ENCODE data around the gene MIA. TPM values are rescaled to one million over a fixed set of nuclear protein-coding genes. Genes with fewer than 3 reads are reported as not detected.
"Not testable (repeated sequence)": the region's sequence is repeated elsewhere in the genome, so short reads cannot be mapped to it uniquely, and the experiment has no call there.

Gene MIA
- total RNA-seq, 4 donors from 2014 or later, result 10.4 to 17.0 (median 12.9) TPM

DNA sequence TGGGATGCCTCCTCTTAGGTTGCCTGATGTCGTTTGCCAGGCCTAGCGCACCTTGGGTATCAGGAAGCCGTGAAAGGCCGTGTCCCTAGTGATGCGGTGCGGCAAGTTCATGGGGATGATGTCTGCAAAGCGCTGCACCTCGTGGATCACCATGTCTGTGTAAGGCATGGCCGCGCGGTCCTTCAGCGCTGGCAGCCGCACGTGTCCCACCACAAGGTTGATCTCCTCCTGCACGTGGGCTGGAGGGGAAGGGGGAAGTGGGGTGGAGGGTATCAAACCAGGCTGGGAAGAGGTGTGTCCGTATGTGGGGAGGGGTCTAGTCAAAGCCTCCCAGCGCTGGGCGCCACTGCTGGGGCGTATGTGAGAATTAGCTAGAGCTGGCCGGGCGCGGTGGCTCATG, 46.8 kb downstream of the MIA start:
- intact Hi-C loops (cut with DNase I; ENCODE audit: low total_unique reads), result loop anchor here (5.0 kb wide), 1 partner anchor 160 kb away; no protein-coding TSS in a partner anchor
- DNase-seq (ENCODE audit: low spot score in 2 of 2), result peak in 1 of 2 donors; percentile 77
- TF ChIP-seq, protein P1, sequence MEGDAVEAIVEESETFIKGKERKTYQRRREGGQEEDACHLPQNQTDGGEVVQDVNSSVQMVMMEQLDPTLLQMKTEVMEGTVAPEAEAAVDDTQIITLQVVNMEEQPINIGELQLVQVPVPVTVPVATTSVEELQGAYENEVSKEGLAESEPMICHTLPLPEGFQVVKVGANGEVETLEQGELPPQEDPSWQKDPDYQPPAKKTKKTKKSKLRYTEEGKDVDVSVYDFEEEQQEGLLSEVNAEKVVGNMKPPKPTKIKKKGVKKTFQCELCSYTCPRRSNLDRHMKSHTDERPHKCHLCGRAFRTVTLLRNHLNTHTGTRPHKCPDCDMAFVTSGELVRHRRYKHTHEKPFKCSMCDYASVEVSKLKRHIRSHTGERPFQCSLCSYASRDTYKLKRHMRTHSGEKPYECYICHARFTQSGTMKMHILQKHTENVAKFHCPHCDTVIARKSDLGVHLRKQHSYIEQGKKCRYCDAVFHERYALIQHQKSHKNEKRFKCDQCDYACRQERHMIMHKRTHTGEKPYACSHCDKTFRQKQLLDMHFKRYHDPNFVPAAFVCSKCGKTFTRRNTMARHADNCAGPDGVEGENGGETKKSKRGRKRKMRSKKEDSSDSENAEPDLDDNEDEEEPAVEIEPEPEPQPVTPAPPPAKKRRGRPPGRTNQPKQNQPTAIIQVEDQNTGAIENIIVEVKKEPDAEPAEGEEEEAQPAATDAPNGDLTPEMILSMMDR (IDR thresholded peaks at IDR 0.05), result no peak
- no peak for TF ChIP-seq POLR2A (IDR thresholded peaks at IDR 0.05)
- 89 to 94% methylated on average over 21 to 22 of the region's 22 CpGs for WGBS, 2 donors
- no peak overlapping the region for H3K4me3 ChIP-seq (ENCODE audit: low read depth, poor library complexity, severe bottlenecking)

DNA sequence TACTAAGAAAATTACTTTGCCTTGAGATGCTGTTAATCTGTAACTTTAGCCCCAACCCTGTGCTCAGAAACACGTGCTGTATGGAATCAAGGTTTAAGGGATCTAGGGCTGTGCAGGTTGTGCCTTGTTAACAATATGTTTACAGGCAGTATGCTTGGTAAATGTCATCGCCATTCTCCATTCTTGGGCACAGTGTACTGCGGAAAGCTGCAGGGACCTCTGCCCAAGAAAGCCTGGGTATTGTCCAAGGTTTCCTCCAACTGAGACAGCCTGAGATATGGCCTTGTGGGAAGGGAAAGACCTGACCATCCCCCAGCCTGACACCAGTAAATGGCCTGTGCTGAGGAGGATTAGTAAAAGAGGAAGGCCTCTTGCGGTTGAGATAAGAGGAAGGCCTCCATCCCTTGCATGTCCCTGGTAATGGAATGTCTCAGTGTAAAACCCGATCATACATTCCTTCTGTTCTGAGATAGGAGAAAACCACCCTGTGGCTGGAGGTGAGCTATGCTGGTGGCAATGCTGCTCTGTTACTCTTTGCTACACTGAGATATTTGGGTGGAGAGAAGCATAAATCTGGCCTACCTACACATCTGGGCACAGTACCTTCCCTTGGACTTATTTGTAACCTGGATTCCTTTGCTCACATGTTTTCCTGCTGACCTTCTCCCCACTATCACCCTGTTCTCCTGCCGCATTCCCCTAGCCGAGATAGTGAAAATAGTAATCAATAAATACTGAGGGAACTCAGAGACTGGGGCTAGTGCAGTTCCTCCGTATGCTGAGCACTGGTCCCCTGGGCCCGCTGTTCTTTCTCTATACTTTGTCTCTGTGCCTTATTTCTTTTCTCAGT, 47.6 kb downstream of the MIA start:
- 82 to 83% methylated on average over 9 of the region's 9 CpGs for WGBS, 2 donors
- not testable (repeated sequence) for H3K4me3 ChIP-seq (ENCODE audit: low read depth, poor library complexity, severe bottlenecking)
- peak in 1 of 2 donors; percentile 48 for DNase-seq (ENCODE audit: low spot score in 2 of 2)
- intact Hi-C loops (cut with DNase I; ENCODE audit: low total_unique reads), result loop anchor here (5.0 kb wide), 1 partner anchor 161 kb away; no protein-coding TSS in a partner anchor

DNA sequence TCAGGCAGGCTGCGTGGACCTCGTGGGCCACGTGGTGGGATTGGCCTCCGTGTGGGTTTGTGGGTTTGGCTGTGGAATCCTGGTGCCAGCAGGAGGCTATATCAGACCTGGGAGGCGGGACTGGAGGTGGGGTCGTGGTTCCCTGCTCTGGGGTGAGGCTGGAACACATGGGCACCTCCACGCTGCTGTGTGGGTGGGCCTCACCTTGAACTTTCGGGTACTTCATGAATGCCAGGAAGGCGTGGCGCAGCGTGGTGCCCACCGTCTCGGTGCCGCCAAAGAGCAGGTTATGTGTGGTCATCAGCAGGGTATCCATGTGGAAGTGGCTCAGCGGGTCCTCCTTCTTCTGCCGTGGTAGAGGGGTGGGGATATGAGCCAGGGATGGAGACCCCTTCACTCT, 49.6 kb downstream of the MIA start:
- WGBS, 2 donors, result 89% methylated on average over 16 of the region's 16 CpGs
- not testable (repeated sequence) for H3K4me3 ChIP-seq (ENCODE audit: low read depth, poor library complexity, severe bottlenecking)
- peak in 1 of 2 donors; percentile 78 for DNase-seq (ENCODE audit: low spot score in 2 of 2)
- intact Hi-C loops (cut with DNase I; ENCODE audit: low total_unique reads), result loop anchor here (5.0 kb wide), 1 partner anchor 163 kb away; no protein-coding TSS in a partner anchor

DNA sequence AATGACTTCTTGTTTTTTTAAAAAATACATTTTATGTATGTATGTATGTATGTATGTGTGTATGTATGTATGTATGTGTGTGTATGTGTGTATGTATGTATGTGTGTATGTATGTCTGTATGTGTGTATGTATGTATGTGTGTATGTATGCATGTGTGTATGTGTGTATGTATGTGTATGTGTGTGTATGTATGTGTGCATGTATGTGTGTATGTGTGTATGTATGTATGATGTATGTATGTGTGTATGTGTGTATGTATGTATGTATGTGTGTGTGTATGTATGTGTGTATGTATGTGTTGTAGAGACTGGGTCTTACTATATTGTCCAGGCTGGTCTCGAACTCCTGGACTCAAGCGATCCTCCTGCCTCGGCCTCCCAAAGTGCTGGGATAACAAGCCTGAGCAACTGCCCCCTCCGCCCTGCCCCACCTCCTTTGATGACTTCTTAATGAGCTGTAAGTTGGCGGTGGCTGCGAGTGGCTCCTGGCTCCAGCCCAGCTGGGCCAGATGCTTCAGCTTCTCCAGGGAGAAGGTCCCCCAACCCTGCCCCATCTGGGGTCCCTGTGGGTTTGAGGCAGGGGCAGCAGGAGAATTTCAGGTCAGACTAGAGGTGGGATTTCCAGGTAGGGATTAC, 50.3 kb downstream of the MIA start:
- H3K4me3 ChIP-seq (ENCODE audit: low read depth, poor library complexity, severe bottlenecking); intact Hi-C loops (cut with DNase I; ENCODE audit: low total_unique reads): not testable (repeated sequence)
- WGBS, 2 donors, result 86% methylated on average over 3 of the region's 6 CpGs; no CpG with 5 or more reads in 1 of the 2 donors
- DNase-seq (ENCODE audit: low spot score in 2 of 2), result peak in 1 of 2 donors; percentile 32

DNA sequence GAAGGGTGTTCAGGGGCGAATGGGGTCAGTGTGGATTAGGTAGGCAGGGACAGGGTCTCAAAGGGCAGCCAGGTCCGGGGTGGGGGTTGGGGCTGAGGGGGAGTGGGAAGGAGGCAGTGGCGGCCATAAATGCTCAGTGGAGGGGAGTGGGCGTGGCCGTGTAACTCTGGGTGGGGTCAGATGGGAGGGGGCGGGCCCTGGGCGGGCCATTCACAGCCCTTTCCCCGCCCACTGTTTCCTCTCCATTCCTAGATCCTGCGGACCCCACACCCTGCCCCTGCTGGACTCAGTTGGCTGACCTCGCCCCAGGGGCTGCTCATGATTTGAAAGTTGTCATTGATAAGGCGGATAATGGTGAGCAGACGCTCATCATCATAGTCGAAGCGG, 51.0 kb downstream of the MIA start:
- intact Hi-C loops (cut with DNase I; ENCODE audit: low total_unique reads); H3K4me3 ChIP-seq (ENCODE audit: low read depth, poor library complexity, severe bottlenecking): not testable (repeated sequence)
- peak in 1 of 2 donors; percentile 37 for DNase-seq (ENCODE audit: low spot score in 2 of 2)
- WGBS, 2 donors, result 86 to 93% methylated on average over 11 of the region's 14 CpGs

DNA sequence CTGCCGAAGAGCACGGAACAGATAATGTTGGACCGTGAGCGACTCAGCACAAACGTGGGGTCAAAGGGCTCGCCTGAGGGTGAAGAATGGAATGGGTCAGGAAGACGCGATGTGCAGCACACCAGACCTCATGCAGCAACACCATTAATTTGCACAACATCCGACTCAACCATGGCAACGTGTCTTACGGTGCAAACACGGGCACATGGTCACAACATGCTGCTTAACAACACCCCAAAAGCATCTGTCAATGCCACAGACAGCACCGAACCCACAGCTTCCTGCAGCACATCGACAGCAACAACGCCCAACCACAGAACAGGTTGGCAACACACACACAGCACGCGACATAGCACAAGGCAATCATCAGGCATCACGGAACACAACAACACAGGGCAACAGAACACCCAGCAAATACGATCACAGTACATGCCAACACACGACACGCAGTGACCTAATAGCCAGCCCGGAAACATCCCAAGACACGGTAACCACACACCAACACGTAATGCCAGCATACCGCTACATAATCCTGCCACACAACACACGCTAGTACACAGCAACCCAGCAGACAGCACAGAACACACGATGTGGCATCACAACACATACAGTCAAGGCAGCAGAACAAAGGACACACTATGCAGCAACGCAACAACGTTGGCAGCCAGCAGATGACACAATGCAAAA, 51.5 kb downstream of the MIA start:
- H3K4me3 ChIP-seq (ENCODE audit: low read depth, poor library complexity, severe bottlenecking); intact Hi-C loops (cut with DNase I; ENCODE audit: low total_unique reads): not testable (repeated sequence)
- 84% methylated on average over 29 of the region's 29 CpGs for WGBS, 2 donors
- DNase-seq (ENCODE audit: low spot score in 2 of 2), result peak in 1 of 2 donors; percentile 76

Other genes with a start within 250 kb of the MIA start
- 10 to 100 TPM; 39.6 to 53.4 (median 43.0) TPM for gene SHKBP1, start 198.6 kb upstream of the MIA start, total RNA-seq
- 100 to 1,000 TPM; 113 to 181 (median 144) TPM for gene LTBP4, start 174.2 kb upstream of the MIA start, total RNA-seq
- gene NUMBL, start 84.9 kb upstream of the MIA start, total RNA-seq, result 10 to 100 TPM; 11.2 to 45.8 (median 36.0) TPM
- gene COQ8B, start 58.6 kb upstream of the MIA start, total RNA-seq, result 10 to 100 TPM; 40.2 to 58.7 (median 44.1) TPM
- 100 to 1,000 TPM in 1 of 4 donors, 10 to 100 TPM in 3; 83.1 to 104 (median 93.6) TPM for gene ITPKC, start 58.4 kb upstream of the MIA start, total RNA-seq
- 1 to 10 TPM; 4.1 to 8.5 (median 4.6) TPM for gene ACTMAP, start 25.0 kb upstream of the MIA start, total RNA-seq
- gene SNRPA, start 24.3 kb upstream of the MIA start, total RNA-seq, result 10 to 100 TPM; 18.0 to 52.4 (median 44.9) TPM
- 10 to 100 TPM; 18.7 to 22.8 (median 19.7) TPM for gene RAB4B, start 2.7 kb downstream of the MIA start, total RNA-seq
- gene EGLN2, start 23.7 kb downstream of the MIA start, total RNA-seq, result 10 to 100 TPM; 34.4 to 52.8 (median 45.1) TPM
- not detected for gene CYP2A6, start 74.9 kb downstream of the MIA start, total RNA-seq
- not detected for gene CYP2A7, start 106.7 kb downstream of the MIA start, total RNA-seq
- gene CYP2B6, start 215.8 kb downstream of the MIA start, total RNA-seq, result 1 to 10 TPM in 1 of 4 donors, under 1 TPM in 1, not detected in 2; 0.13 to 3.7 TPM

Data from lower leg skin (tissue), 4 donors.